ENCODE measurements around the gene PITRM1. TPM values are rescaled to one million over a fixed set of nuclear protein-coding genes. Genes with fewer than 3 reads are reported as not detected.

The PITRM1 gene
- total RNA-seq, 2 experiments from 2014 or later = 34.6 to 40.3 TPM

- CTCF ChIA-PET (ENCODE audit: unreplicated experiment) = no interaction called here
- no peaks in the 10 kb centered on the region for H3K4me1 ChIP-seq (ENCODE audit: insufficient read depth, low read length, poor library complexity, severe bottlenecking)
- H3K36me3 ChIP-seq (ENCODE audit: insufficient read depth, low read length) = peaks cover 93% of the 10 kb centered on the region
- no peaks in the 10 kb centered on the region for H3K9me2 ChIP-seq (ENCODE audit: insufficient read depth, low read length)
- intact Hi-C loops (cut with micrococcal nuclease; ENCODE audit: unreplicated experiment) = no loop called here
- H2AFZ ChIP-seq (ENCODE audit: low read length) = no peak overlapping the region
- no peaks in the 10 kb centered on the region for H3K79me2 ChIP-seq (ENCODE audit: insufficient read depth, low read depth, low read length)
- DNase-seq (ENCODE audit: low spot score) = no peak
- no peak for TF ChIP-seq CTCF (conservative IDR thresholded peaks at IDR 0.05; ENCODE audit: low read length)
- TF ChIP-seq EZH2phosphoT487 (IDR thresholded peaks at IDR 0.05; ENCODE audit: borderline replicate concordance, low read depth, low read length) = no peak
- H3K9me3 ChIP-seq (ENCODE audit: low read length) = no peaks in the 10 kb centered on the region
- no peak overlapping the region for H3K4me2 ChIP-seq (ENCODE audit: low read length)
- H4K20me1 ChIP-seq (ENCODE audit: insufficient read depth, low read length) = no peaks in the 10 kb centered on the region
- POLR2A ChIA-PET = interaction anchor here (0.5 kb wide), 1 partner anchor 1365 kb away, joined by 3 read pairs; no protein-coding TSS in a partner anchor
- no peak overlapping the region for H3K27ac ChIP-seq (ENCODE audit: low read depth, low read length, poor library complexity, severe bottlenecking)
- no peak overlapping the region for H3K4me3 ChIP-seq (ENCODE audit: low read depth, low read length, poor library complexity, severe bottlenecking)
- no TSS peak for BruUV-seq (replicated peaks)
Observed at GRCh38 chr10:3118641-3119091, 53.9 kb downstream of the PITRM1 start.

- no peak overlapping the region for H3K4me2 ChIP-seq (ENCODE audit: low read length)
- intact Hi-C loops (cut with micrococcal nuclease; ENCODE audit: unreplicated experiment) = no loop called here
- H3K27ac ChIP-seq (ENCODE audit: low read depth, low read length, poor library complexity, severe bottlenecking) = no peak overlapping the region
- no peak overlapping the region for H3K4me3 ChIP-seq (ENCODE audit: low read depth, low read length, poor library complexity, severe bottlenecking)
- peaks cover 93% of the 10 kb centered on the region for H3K36me3 ChIP-seq (ENCODE audit: insufficient read depth, low read length)
- H3K4me1 ChIP-seq (ENCODE audit: insufficient read depth, low read length, poor library complexity, severe bottlenecking) = no peaks in the 10 kb centered on the region
- ChIA-PET POLR2A (interaction anchor here (1.2 kb wide), 1 partner anchor 26 kb away, joined by 3 read pairs; no protein-coding TSS in a partner anchor), CTCF (ENCODE audit: unreplicated experiment) (no interaction called here)
- no peaks in the 10 kb centered on the region for H3K9me3 ChIP-seq (ENCODE audit: low read length)
- no peaks in the 10 kb centered on the region for H3K9me2 ChIP-seq (ENCODE audit: insufficient read depth, low read length)
- BruUV-seq (replicated peaks) = no TSS peak
- no peaks in the 10 kb centered on the region for H4K20me1 ChIP-seq (ENCODE audit: insufficient read depth, low read length)
- no peak overlapping the region for H2AFZ ChIP-seq (ENCODE audit: low read length)
- TF ChIP-seq CTCF (conservative IDR thresholded peaks at IDR 0.05; ENCODE audit: low read length) = no peak
- TF ChIP-seq EZH2phosphoT487 (IDR thresholded peaks at IDR 0.05; ENCODE audit: borderline replicate concordance, low read depth, low read length) = no peak
- DNase-seq (ENCODE audit: low spot score) = no peak
- H3K79me2 ChIP-seq (ENCODE audit: insufficient read depth, low read depth, low read length) = no peaks in the 10 kb centered on the region
Observed at GRCh38 chr10:3117486-3117885, 55.1 kb downstream of the PITRM1 start.

DNA sequence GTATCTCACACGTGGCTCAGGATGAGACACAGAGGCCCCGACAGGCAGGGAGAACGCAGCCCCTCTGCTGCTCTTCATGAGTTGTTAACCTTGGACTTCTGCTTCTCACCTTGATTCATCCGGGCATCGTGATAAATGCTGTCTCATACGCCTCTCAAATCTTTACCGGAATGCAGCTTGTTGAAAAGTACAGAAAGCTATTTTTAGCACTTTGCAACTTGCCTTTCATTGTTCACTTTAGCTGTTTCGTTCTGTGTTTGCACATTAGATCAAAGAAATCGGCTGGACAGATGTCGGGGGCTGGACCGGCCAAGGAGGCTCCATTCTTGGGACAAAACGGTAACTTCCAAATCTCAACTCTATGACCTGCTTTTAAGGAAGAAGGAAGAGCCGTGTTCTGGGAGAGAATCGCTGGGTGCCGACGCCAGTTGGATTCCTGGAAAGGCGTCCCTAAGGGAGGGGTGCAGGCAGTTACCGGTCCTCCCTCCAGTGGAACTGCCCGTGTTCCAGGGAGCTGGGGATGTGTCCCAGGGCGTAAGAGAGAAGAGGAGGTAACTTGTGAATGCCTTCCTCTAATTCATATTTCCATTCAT lies 56.0 kb downstream of the PITRM1 start:
- DNase-seq (ENCODE audit: low spot score) = no peak
- no peak overlapping the region for H3K4me3 ChIP-seq (ENCODE audit: low read depth, low read length, poor library complexity, severe bottlenecking)
- CTCF ChIA-PET (ENCODE audit: unreplicated experiment) = no interaction called here
- H3K27ac ChIP-seq (ENCODE audit: low read depth, low read length, poor library complexity, severe bottlenecking) = no peak overlapping the region
- H4K20me1 ChIP-seq (ENCODE audit: insufficient read depth, low read length) = no peaks in the 10 kb centered on the region
- intact Hi-C loops (cut with micrococcal nuclease; ENCODE audit: unreplicated experiment) = no loop called here
- POLR2A ChIA-PET = no interaction called here
- no TSS peak for BruUV-seq (replicated peaks)
- H3K9me3 ChIP-seq (ENCODE audit: low read length) = no peaks in the 10 kb centered on the region
- H3K79me2 ChIP-seq (ENCODE audit: insufficient read depth, low read depth, low read length) = no peaks in the 10 kb centered on the region
- peaks cover 94% of the 10 kb centered on the region for H3K36me3 ChIP-seq (ENCODE audit: insufficient read depth, low read length)
- H3K4me2 ChIP-seq (ENCODE audit: low read length) = no peak overlapping the region
- TF ChIP-seq CTCF (conservative IDR thresholded peaks at IDR 0.05; ENCODE audit: low read length) = no peak
- no peak for TF ChIP-seq EZH2phosphoT487 (IDR thresholded peaks at IDR 0.05; ENCODE audit: borderline replicate concordance, low read depth, low read length)
- H3K4me1 ChIP-seq (ENCODE audit: insufficient read depth, low read length, poor library complexity, severe bottlenecking) = no peaks in the 10 kb centered on the region
- no peak overlapping the region for H2AFZ ChIP-seq (ENCODE audit: low read length)
- no peaks in the 10 kb centered on the region for H3K9me2 ChIP-seq (ENCODE audit: insufficient read depth, low read length)
